COLO668 (cell line): Measurements from ENCODE around the gene CALD1.

ENCODE experiments used
- DNase-seq: peaks from one replicate; lab custom pipeline; 2025; ENCODE audit not compliant: unreplicated experiment; lab: John Stamatoyannopoulos, UW

Gene CALD1

GRCh38 chr7:134991469-134992339 is 212.3 kb downstream of the CALD1 start:
- no peak for DNase-seq

GRCh38 chr7:134992626-134993179 is 213.3 kb downstream of the CALD1 start:
- DNase-seq, result no peak

- DNase-seq, result no peak
Measured at GRCh38 chr7:134993877-134994456, 214.5 kb downstream of the CALD1 start.

GRCh38 chr7:134995239-134996096 is 216.0 kb downstream of the CALD1 start:
- no peak for DNase-seq

GRCh38 chr7:134996097-134996550 is 216.7 kb downstream of the CALD1 start:
- no peak for DNase-seq

GRCh38 chr7:134997214-134997885 is 217.9 kb downstream of the CALD1 start:
- DNase-seq, result no peak

- DNase-seq, result no peak
Measured at GRCh38 chr7:134999136-134999535, 219.7 kb downstream of the CALD1 start.

- no peak for DNase-seq
Measured at GRCh38 chr7:135001390-135002165, 222.1 kb downstream of the CALD1 start.

GRCh38 chr7:135012229-135012628 is 232.8 kb downstream of the CALD1 start:
- DNase-seq, result no peak
